ENCODE data around the gene PXT1. TPM values are rescaled to one million over a fixed set of nuclear protein-coding genes. Genes with fewer than 3 reads are reported as not detected.
"Not testable (repeated sequence)": the region's sequence is repeated elsewhere in the genome, so short reads cannot be mapped to it uniquely, and the experiment has no call there.

PXT1 gene
- under 1 TPM in 1 of 2 experiments, not detected in 1; 0.35 TPM for total RNA-seq

GRCh38 chr6:36442671-36443470 is at the start of gene PXT1, which contains the start of gene KCTD20:
PXT1 (minus strand) TSS chr6:36442854; CDS start chr6:36426082, 16,772 bp downstream.
KCTD20 (plus strand) TSS chr6:36443000; CDS start chr6:36470098, 27,098 bp downstream.
- CTCF ChIA-PET, result interaction anchor here (1.1 to 1.3 kb wide), 2 partner anchors 19 to 144 kb away, joined by 3 to 10 read pairs; no protein-coding TSS in a partner anchor
- H3K4me1 Mint-ChIP-seq, result peaks cover 39% of the 10 kb centered on the region
- peak; percentile 90 for DNase-seq
- H3K27me3 Mint-ChIP-seq, result no peaks in the 10 kb centered on the region
- no peaks in the 10 kb centered on the region for H3K9me3 Mint-ChIP-seq
- peak within 1 kb of the TSS; percentile 97 for H3K27ac Mint-ChIP-seq
- peaks cover 17% of the 10 kb centered on the region for H3K36me3 Mint-ChIP-seq (ENCODE audit: low read depth)
- peak within 1 kb of the TSS; percentile 97 for H3K4me3 Mint-ChIP-seq
- POLR2A ChIA-PET, result interaction anchor here (0.9 to 2.3 kb wide), 16 partner anchors 10 to 322 kb away, joined by 3 to 19 read pairs (median 4); partner anchors contain the start of genes CDKN1A and SRSF3

GRCh38 chr6:36492092-36492491 is 49.4 kb upstream of the PXT1 start:
- peaks cover 25% of the 10 kb centered on the region for H3K4me1 Mint-ChIP-seq
- no peak overlapping the region for H3K27ac Mint-ChIP-seq
- no peaks in the 10 kb centered on the region for H3K27me3 Mint-ChIP-seq
- no peak overlapping the region for H3K4me3 Mint-ChIP-seq
- H3K36me3 Mint-ChIP-seq (ENCODE audit: low read depth), result peaks cover 88% of the 10 kb centered on the region
- POLR2A ChIA-PET, result interaction anchor here (1.1 to 1.3 kb wide), 2 partner anchors 27 to 345 kb away, joined by 3 read pairs; no protein-coding TSS in a partner anchor
- no peaks in the 10 kb centered on the region for H3K9me3 Mint-ChIP-seq
- CTCF ChIA-PET, result interaction anchor here (1.3 kb wide), 1 partner anchor 87 kb away, joined by 3 read pairs; no protein-coding TSS in a partner anchor
- DNase-seq, result no peak

- ChIA-PET POLR2A (interaction anchor here (1.3 kb wide), 1 partner anchor 28 kb away, joined by 3 read pairs; no protein-coding TSS in a partner anchor), CTCF (no interaction called here)
- Mint-ChIP-seq H3K9me3 (no peaks in the 10 kb centered on the region), H3K36me3 (ENCODE audit: low read depth) (peaks cover 88% of the 10 kb centered on the region), H3K4me3 (no peak overlapping the region), H3K27me3 (no peaks in the 10 kb centered on the region), H3K4me1 (peaks cover 25% of the 10 kb centered on the region), H3K27ac (no peak overlapping the region)
- no peak for DNase-seq
Observed at GRCh38 chr6:36491378-36491965, 48.8 kb upstream of the PXT1 start.

- peaks cover 16% of the 10 kb centered on the region for H3K4me1 Mint-ChIP-seq
- H3K36me3 Mint-ChIP-seq (ENCODE audit: low read depth), result peaks cover 87% of the 10 kb centered on the region
- CTCF ChIA-PET, result interaction anchor here (1.5 kb wide), 1 partner anchor 90 kb away, joined by 4 read pairs; no protein-coding TSS in a partner anchor
- H3K9me3 Mint-ChIP-seq, result no peaks in the 10 kb centered on the region
- no peak overlapping the region for H3K4me3 Mint-ChIP-seq
- POLR2A ChIA-PET, result interaction anchor here (1.5 kb wide), 1 partner anchor 17 kb away, joined by 3 read pairs; no protein-coding TSS in a partner anchor
- DNase-seq, result no peak
- no peak overlapping the region for H3K27ac Mint-ChIP-seq
- H3K27me3 Mint-ChIP-seq, result no peaks in the 10 kb centered on the region
Observed at GRCh38 chr6:36489426-36489825, 46.8 kb upstream of the PXT1 start.

- peaks cover 4% of the 10 kb centered on the region for H3K4me1 Mint-ChIP-seq
- no peaks in the 10 kb centered on the region for H3K27me3 Mint-ChIP-seq
- H3K27ac Mint-ChIP-seq, result no peak overlapping the region
- peaks cover 86% of the 10 kb centered on the region for H3K36me3 Mint-ChIP-seq (ENCODE audit: low read depth)
- ChIA-PET POLR2A (interaction anchor here (1.1 to 1.5 kb wide), 3 partner anchors 18 to 53 kb away, joined by 3 to 4 read pairs (median 3); no protein-coding TSS in a partner anchor), CTCF (interaction anchor here (1.1 to 1.5 kb wide), 2 partner anchors 91 to 127 kb away, joined by 3 to 4 read pairs; no protein-coding TSS in a partner anchor)
- no peak for DNase-seq
- H3K9me3 Mint-ChIP-seq, result no peaks in the 10 kb centered on the region
- no peak overlapping the region for H3K4me3 Mint-ChIP-seq
Observed at GRCh38 chr6:36488221-36488620, 45.6 kb upstream of the PXT1 start.

- Mint-ChIP-seq H3K4me1 (peaks cover 3% of the 10 kb centered on the region), H3K27ac (no peak overlapping the region), H3K36me3 (ENCODE audit: low read depth) (peaks cover 80% of the 10 kb centered on the region), H3K4me3 (no peak overlapping the region), H3K27me3 (no peaks in the 10 kb centered on the region), H3K9me3 (no peaks in the 10 kb centered on the region)
- ChIA-PET POLR2A (interaction anchor here (1.1 to 1.5 kb wide), 2 partner anchors 19 to 53 kb away, joined by 3 to 4 read pairs; no protein-coding TSS in a partner anchor), CTCF (interaction anchor here (1.5 kb wide), 1 partner anchor 92 kb away, joined by 4 read pairs; no protein-coding TSS in a partner anchor)
- no peak for DNase-seq
Observed at GRCh38 chr6:36487698-36488097, 45.0 kb upstream of the PXT1 start.

GRCh38 chr6:36484736-36485135 is 42.1 kb upstream of the PXT1 start:
- no peak for DNase-seq
- ChIA-PET CTCF (interaction anchor here (0.6 to 0.7 kb wide), 2 partner anchors 55 to 893 kb away, joined by 3 read pairs; no protein-coding TSS in a partner anchor), POLR2A (no interaction called here)
- Mint-ChIP-seq H3K4me3 (no peak overlapping the region), H3K4me1 (no peaks in the 10 kb centered on the region), H3K27ac (no peak overlapping the region), H3K9me3 (no peaks in the 10 kb centered on the region), H3K27me3 (no peaks in the 10 kb centered on the region), H3K36me3 (ENCODE audit: low read depth) (peaks cover 80% of the 10 kb centered on the region)

- H3K4me1 Mint-ChIP-seq, H3K27ac Mint-ChIP-seq, CTCF ChIA-PET, H3K27me3 Mint-ChIP-seq, H3K4me3 Mint-ChIP-seq, DNase-seq, H3K9me3 Mint-ChIP-seq, POLR2A ChIA-PET: not testable (repeated sequence)
- H3K36me3 Mint-ChIP-seq (ENCODE audit: low read depth), result peaks cover 76% of the 10 kb centered on the region
Observed at GRCh38 chr6:36483326-36483725, 40.7 kb upstream of the PXT1 start.

- Mint-ChIP-seq H3K27me3 (no peaks in the 10 kb centered on the region), H3K36me3 (ENCODE audit: low read depth) (peaks cover 59% of the 10 kb centered on the region), H3K27ac (no peak overlapping the region), H3K4me1 (peaks cover 7% of the 10 kb centered on the region), H3K9me3 (no peaks in the 10 kb centered on the region), H3K4me3 (no peak overlapping the region)
- ChIA-PET CTCF (interaction anchor here (0.9 to 1.3 kb wide), 2 partner anchors 16 to 44 kb away, joined by 3 to 4 read pairs; no protein-coding TSS in a partner anchor), POLR2A (interaction anchor here (0.6 to 0.9 kb wide), 2 partner anchors 9 to 71 kb away, joined by 3 read pairs; no protein-coding TSS in a partner anchor)
- DNase-seq, result no peak
Observed at GRCh38 chr6:36479256-36479655, 36.6 kb upstream of the PXT1 start.

- CTCF ChIA-PET, result interaction anchor here (1.3 kb wide), 1 partner anchor 15 kb away, joined by 3 read pairs; no protein-coding TSS in a partner anchor
- Mint-ChIP-seq H3K4me3 (no peak overlapping the region), H3K36me3 (ENCODE audit: low read depth) (peaks cover 52% of the 10 kb centered on the region), H3K27me3 (no peaks in the 10 kb centered on the region), H3K27ac (no peak overlapping the region), H3K9me3 (no peaks in the 10 kb centered on the region), H3K4me1 (peaks cover 7% of the 10 kb centered on the region)
- POLR2A ChIA-PET, result interaction anchor here (1.2 kb wide), 1 partner anchor 55 kb away, joined by 5 read pairs; no protein-coding TSS in a partner anchor
- DNase-seq, result no peak
Observed at GRCh38 chr6:36478051-36478526, 35.4 kb upstream of the PXT1 start.

GRCh38 chr6:36469946-36470345 is 27.3 kb upstream of the PXT1 start:
- Mint-ChIP-seq H3K9me3 (no peaks in the 10 kb centered on the region), H3K4me3 (no peak overlapping the region), H3K27ac (no peak overlapping the region), H3K4me1 (no peaks in the 10 kb centered on the region), H3K36me3 (ENCODE audit: low read depth) (peaks cover 43% of the 10 kb centered on the region), H3K27me3 (no peaks in the 10 kb centered on the region)
- POLR2A ChIA-PET, result interaction anchor here (1.0 to 1.5 kb wide), 4 partner anchors 10 to 84 kb away, joined by 3 read pairs; no protein-coding TSS in a partner anchor
- no peak for DNase-seq
- CTCF ChIA-PET, result no interaction called here

- no peaks in the 10 kb centered on the region for H3K27me3 Mint-ChIP-seq
- no peak for DNase-seq
- H3K27ac Mint-ChIP-seq, result no peak overlapping the region
- H3K9me3 Mint-ChIP-seq, result no peaks in the 10 kb centered on the region
- no peak overlapping the region for H3K4me3 Mint-ChIP-seq
- peaks cover 43% of the 10 kb centered on the region for H3K36me3 Mint-ChIP-seq (ENCODE audit: low read depth)
- POLR2A ChIA-PET, result interaction anchor here (0.6 to 1.5 kb wide), 4 partner anchors 14 to 138 kb away, joined by 3 to 4 read pairs (median 3); no protein-coding TSS in a partner anchor
- no peaks in the 10 kb centered on the region for H3K4me1 Mint-ChIP-seq
- CTCF ChIA-PET, result interaction anchor here (1.2 kb wide), 1 partner anchor 41 kb away, joined by 3 read pairs; no protein-coding TSS in a partner anchor
Observed at GRCh38 chr6:36469148-36469661, 26.6 kb upstream of the PXT1 start.
